Measurements from ENCODE around the gene IRAK2. TPM values are rescaled to one million over a fixed set of nuclear protein-coding genes. Genes with fewer than 3 reads are reported as not detected.

Gene IRAK2
- total and polyA plus RNA-seq, 2 donors (not counting 3 experiments of a cell fraction or from before 2014, with no cell fraction given): 7.9 to 10.0 TPM

DNA sequence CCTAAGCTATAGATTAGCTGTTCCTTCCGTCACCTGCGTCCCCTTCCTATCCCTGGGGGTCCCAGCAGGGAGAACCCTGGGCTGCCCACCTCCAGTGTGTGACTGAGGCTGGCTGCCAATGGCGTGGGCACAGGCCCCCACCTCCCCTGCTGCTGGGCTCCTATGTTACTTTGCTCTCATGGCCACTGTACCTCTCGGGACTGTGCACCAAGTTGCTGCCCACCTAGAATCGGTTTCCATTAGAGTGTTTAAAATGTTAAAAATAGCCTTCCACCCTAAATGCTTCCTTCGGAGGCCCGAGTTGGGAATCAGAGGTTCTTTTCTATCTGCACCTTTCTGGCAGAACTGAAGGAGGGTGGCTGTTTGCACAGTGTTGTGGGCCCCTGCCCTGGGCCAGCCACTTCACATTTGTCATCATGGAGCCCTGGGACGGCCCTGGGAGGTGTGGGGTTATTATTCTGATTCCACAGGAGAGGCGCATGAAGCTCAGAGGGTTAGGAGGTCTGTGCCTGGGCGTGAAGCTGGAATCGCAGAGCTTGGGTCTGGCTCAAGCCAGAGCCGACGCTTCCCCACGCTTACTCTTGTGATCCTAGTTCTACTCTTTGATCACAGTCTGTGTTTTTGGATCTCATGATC is 29.1 kb downstream of the IRAK2 start:
- H3K4me3 ChIP-seq (replicated peaks in 1 of 3; ENCODE audit: insufficient read depth in 1 of 3, low read depth in 1 of 3, low read length in 3 of 3): no peak overlapping the region
- DNase-seq (ENCODE audit: low read depth, low spot score) (no peak), FAIRE-seq (no peak)
- intact Hi-C loops (cut with micrococcal nuclease) (loop anchor here (1.0 to 2.0 kb wide), 5 partner anchors 11 to 79 kb away; partner anchors contain the start of genes BRK1 and IRAK2), dilution Hi-C loops (cut with MboI; ENCODE audit: extremely low pct_ligation_motif_present, low sequenced_read_pairs) (no loop called here)
- no peak overlapping the region for H2AFZ ChIP-seq (ENCODE audit: low read depth, low read length)
- POLR2A ChIA-PET: no interaction called here
- BruUV-seq (replicated peaks): no TSS peak
- H3K4me2 ChIP-seq (ENCODE audit: insufficient read depth, low read length): no peak overlapping the region
- H4K20me1 ChIP-seq (replicated peaks; ENCODE audit: control insufficient read depth, extremely low read depth, insufficient read depth, low read length): no peaks in the 10 kb centered on the region
- H3K9me1 ChIP-seq (replicated peaks; ENCODE audit: control insufficient read depth, extremely low read depth, insufficient read depth, low read length): no peaks in the 10 kb centered on the region
- no peaks in the 10 kb centered on the region for H3K36me3 ChIP-seq (ENCODE audit: control insufficient read depth in 2 of 2, extremely low read depth in 1 of 2, insufficient read depth in 2 of 2, low read length in 2 of 2)
- H3K9me3 ChIP-seq (replicated peaks; ENCODE audit: control insufficient read depth, insufficient read depth, low read length): no peaks in the 10 kb centered on the region
- peak overlapping the region; percentile 100 for H3K27ac ChIP-seq (ENCODE audit: insufficient read depth, low read depth, low read length)
- no peak overlapping the region for H3K9ac ChIP-seq (replicated peaks; ENCODE audit: extremely low read depth, insufficient read depth, low read length)
- no peaks in the 10 kb centered on the region for H3K27me3 ChIP-seq (ENCODE audit: control insufficient read depth in 2 of 2, insufficient read depth in 2 of 2, low read length in 2 of 2)
- H3K79me2 ChIP-seq (ENCODE audit: control insufficient read depth, insufficient read depth, low read length): no peaks in the 10 kb centered on the region
- peaks cover 60% of the 10 kb centered on the region for H3K4me1 ChIP-seq (ENCODE audit: control insufficient read depth, extremely low read depth, insufficient read depth, low read length)
- CTCF ChIA-PET: interaction anchor here (1.0 to 7.8 kb wide), 9 partner anchors 11 to 74 kb away, joined by 3 to 67 read pairs (median 10); partner anchors contain the start of gene VHL
- TF ChIP-seq MYC (IDR thresholded peaks at IDR 0.05; ENCODE audit: low read depth, low read length) (no peak), FOS (IDR thresholded peaks at IDR 0.05; ENCODE audit: borderline replicate concordance, insufficient read depth, low read length) (no peak), POLR2AphosphoS5 (IDR thresholded peaks at IDR 0.05; ENCODE audit: insufficient read depth, low read depth, low read length) (no peak), GATA2 (IDR thresholded peaks at IDR 0.05; ENCODE audit: insufficient read depth, insufficient read length, low read depth, low read length) (no peak), POLR2A (IDR thresholded peaks at IDR 0.05; ENCODE audit: low read depth, low read length) (no peak), EZH2 (IDR thresholded peaks at IDR 0.05; ENCODE audit: borderline replicate concordance, low read depth, low read length, severe bottlenecking) (no peak), JUN (IDR thresholded peaks at IDR 0.05; ENCODE audit: borderline replicate concordance, insufficient read depth, insufficient read length, low read depth) (no peak)
- TF ChIP-seq, protein P1, sequence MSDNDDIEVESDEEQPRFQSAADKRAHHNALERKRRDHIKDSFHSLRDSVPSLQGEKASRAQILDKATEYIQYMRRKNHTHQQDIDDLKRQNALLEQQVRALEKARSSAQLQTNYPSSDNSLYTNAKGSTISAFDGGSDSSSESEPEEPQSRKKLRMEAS (IDR thresholded peaks at IDR 0.05; ENCODE audit: insufficient read depth, insufficient read length): no peak
- TF ChIP-seq, protein P2, sequence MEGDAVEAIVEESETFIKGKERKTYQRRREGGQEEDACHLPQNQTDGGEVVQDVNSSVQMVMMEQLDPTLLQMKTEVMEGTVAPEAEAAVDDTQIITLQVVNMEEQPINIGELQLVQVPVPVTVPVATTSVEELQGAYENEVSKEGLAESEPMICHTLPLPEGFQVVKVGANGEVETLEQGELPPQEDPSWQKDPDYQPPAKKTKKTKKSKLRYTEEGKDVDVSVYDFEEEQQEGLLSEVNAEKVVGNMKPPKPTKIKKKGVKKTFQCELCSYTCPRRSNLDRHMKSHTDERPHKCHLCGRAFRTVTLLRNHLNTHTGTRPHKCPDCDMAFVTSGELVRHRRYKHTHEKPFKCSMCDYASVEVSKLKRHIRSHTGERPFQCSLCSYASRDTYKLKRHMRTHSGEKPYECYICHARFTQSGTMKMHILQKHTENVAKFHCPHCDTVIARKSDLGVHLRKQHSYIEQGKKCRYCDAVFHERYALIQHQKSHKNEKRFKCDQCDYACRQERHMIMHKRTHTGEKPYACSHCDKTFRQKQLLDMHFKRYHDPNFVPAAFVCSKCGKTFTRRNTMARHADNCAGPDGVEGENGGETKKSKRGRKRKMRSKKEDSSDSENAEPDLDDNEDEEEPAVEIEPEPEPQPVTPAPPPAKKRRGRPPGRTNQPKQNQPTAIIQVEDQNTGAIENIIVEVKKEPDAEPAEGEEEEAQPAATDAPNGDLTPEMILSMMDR (IDR thresholded peaks at IDR 0.05; ENCODE audit: extremely low read depth in 1 of 2, insufficient read depth in 1 of 2, low read depth in 1 of 2, low read length in 2 of 2): no peak
